Liver (tissue), 9 donors: ENCODE data around the gene ZBP1. TPM values are rescaled to one million over a fixed set of nuclear protein-coding genes. Genes with fewer than 3 reads are reported as not detected.

Source experiments
- DNase-seq: peaks from one replicate; pipeline ENCODE4 v3.0.0-alpha.2; 2017; ENCODE audit warnings: low spot score
- H3K27ac ChIP-seq, 2 donors: one replicate each; pipeline ENCODE4 v1.7.0; 2013; ENCODE audit warnings: inconsistent platforms in 2 of 2, low read length in 2 of 2, control low read depth in 1 of 2, low read depth in 1 of 2, mild to moderate bottlenecking in 1 of 2
- H3K27me3 ChIP-seq, 4 donors: one replicate each; pipeline versions ENCODE4 v1.6.1 to v1.7.0; 2013; ENCODE audit warnings: low read length in 3 of 4, inconsistent platforms in 1 of 4, mild to moderate bottlenecking in 1 of 4, moderate library complexity in 1 of 4; ENCODE audit not compliant: control insufficient read depth in 4 of 4, insufficient read depth in 4 of 4
- H3K36me3 ChIP-seq, 4 donors: one replicate each; pipeline versions ENCODE4 v1.6.1 to v1.7.0; 2013; ENCODE audit warnings: low read length in 3 of 4, mild to moderate bottlenecking in 3 of 4, low read depth in 1 of 4, moderate library complexity in 1 of 4; ENCODE audit not compliant: control insufficient read depth in 4 of 4, insufficient read depth in 3 of 4
- H3K4me1 ChIP-seq, 4 donors: one replicate each; pipeline versions ENCODE4 v1.6.1 to v1.7.0; 2013; ENCODE audit warnings: low read length in 3 of 4, mild to moderate bottlenecking in 3 of 4, moderate library complexity in 1 of 4; ENCODE audit not compliant: control insufficient read depth in 4 of 4, insufficient read depth in 4 of 4
- H3K4me3 ChIP-seq, 3 donors: one replicate each; pipeline versions ENCODE4 v1.6.1 to v1.7.0; 2013; ENCODE audit warnings: low read length in 3 of 3, control low read depth in 1 of 3, low read depth in 1 of 3, mild to moderate bottlenecking in 1 of 3
- H3K9ac ChIP-seq, 2 donors: one replicate each; pipeline ENCODE4 v1.7.0; 2013; ENCODE audit warnings: low read length in 2 of 2, mild to moderate bottlenecking in 2 of 2, moderate library complexity in 2 of 2, control low read depth in 1 of 2, low read depth in 1 of 2
- H3K9me3 ChIP-seq, 4 donors: one replicate each; pipeline versions ENCODE4 v1.6.1 to v1.7.0; 2013; ENCODE audit warnings: low read length in 3 of 4; ENCODE audit not compliant: control insufficient read depth in 4 of 4
- EGR1 ChIP-seq, 2 donors: IDR thresholded peaks; 2 replicates each; pipeline ENCODE4 v1.6.1; 2016 to 2018; ENCODE audit warnings: antibody characterized with exemption in 2 of 2, low read depth in 2 of 2
- FOXA1 ChIP-seq: IDR thresholded peaks from 2 replicates; pipeline ENCODE4 v1.6.1; 2016; ENCODE audit warnings: antibody characterized with exemption
- FOXA2 ChIP-seq: IDR thresholded peaks from 2 replicates; pipeline ENCODE4 v1.6.1; 2016; ENCODE audit warnings: antibody characterized with exemption
- GABPA ChIP-seq, 2 donors: IDR thresholded peaks in 1 of 2; conservative IDR thresholded peaks in 1 of 2; 2 replicates each; pipeline ENCODE4 v1.6.1; 2016; ENCODE audit warnings: antibody characterized with exemption in 2 of 2, mild to moderate bottlenecking in 1 of 2, moderate library complexity in 1 of 2
- HNF4A ChIP-seq, 2 donors: conservative IDR thresholded peaks; 2 replicates each; pipeline ENCODE4 v1.6.1; 2016; ENCODE audit warnings: antibody characterized with exemption in 2 of 2, mild to moderate bottlenecking in 2 of 2
- HNF4G ChIP-seq: IDR thresholded peaks from 2 replicates; pipeline ENCODE4 v1.6.1; 2016; ENCODE audit warnings: antibody characterized with exemption
- JUND ChIP-seq, 2 donors: IDR thresholded peaks; 2 replicates each; pipeline ENCODE4 v1.6.1; 2016; ENCODE audit warnings: antibody characterized with exemption in 2 of 2
- NR2F2 ChIP-seq: IDR thresholded peaks from 2 replicates; pipeline ENCODE4 v1.6.1; 2016; ENCODE audit warnings: antibody characterized with exemption
- RAD21 ChIP-seq, 2 donors: IDR thresholded peaks; 2 replicates each; pipeline ENCODE4 v1.6.1; 2016; ENCODE audit warnings: antibody characterized with exemption in 2 of 2, mild to moderate bottlenecking in 2 of 2
- RXRA ChIP-seq, 2 donors: IDR thresholded peaks; 2 replicates each; pipeline ENCODE4 v1.6.1; 2017 to 2018; ENCODE audit warnings: antibody characterized with exemption in 2 of 2, mild to moderate bottlenecking in 1 of 2
- SP1 ChIP-seq: IDR thresholded peaks from 2 replicates; pipeline ENCODE4 v1.6.1; 2018; ENCODE audit warnings: antibody characterized with exemption, mild to moderate bottlenecking
- TAF1 ChIP-seq: conservative IDR thresholded peaks from 2 replicates; pipeline ENCODE4 v1.6.1; 2016; ENCODE audit warnings: antibody characterized with exemption, mild to moderate bottlenecking
- YY1 ChIP-seq: IDR thresholded peaks from 2 replicates; pipeline ENCODE4 v1.6.1; 2016; ENCODE audit warnings: antibody characterized with exemption, mild to moderate bottlenecking
- WGBS: extraction: QIAGEN DNeasy Blood & Tissue Kit; methylation state at CpG from one replicate; pipeline ENCODE4 v1.1.7; 2013; 5-methylcytosine and 5-hydroxymethylcytosine counted together
- polyA plus RNA-seq, 2 donors: library from polyadenylated mRNA; stranded (reverse) in 1 of 2; unstranded in 1 of 2; fragments of 200-250 nt in 1 of 2; fragments of >200 nt in 1 of 2; fragmentation: Nextera tagmentation in 1 of 2; extraction: Ambion mirVana in 1 of 2; gene quantifications; one replicate each; pipeline versions ENCODE4 v1.2.1 to v1.2.3, GENCODE V29; 2013 to 2015
- total RNA-seq, 2 donors: library from RNA; depleted of rRNA; stranded (reverse); fragments of >200 nt; gene quantifications; one replicate each; pipeline ENCODE4 v1.2.3, GENCODE V29; 2014
- TF ChIP-seq, protein P1 (sequence below): IDR thresholded peaks from 2 replicates; pipeline ENCODE4 v1.6.1; 2016; ENCODE audit warnings: antibody characterized with exemption
- TF ChIP-seq, protein P2 (sequence below): fragments of 150-350 bp; IDR thresholded peaks from 2 replicates; pipeline ENCODE4 v1.5.1; 2017; ENCODE audit warnings: improper control_type of control experiment, low read depth, low read length; ENCODE audit not compliant: missing input control
- TF ChIP-seq, protein P3 (sequence below): IDR thresholded peaks from 2 replicates; pipeline ENCODE4 v1.6.1; 2016; ENCODE audit warnings: antibody characterized with exemption
- TF ChIP-seq, protein P4 (sequence below): IDR thresholded peaks from 2 replicates; pipeline ENCODE4 v1.6.1; 2016; ENCODE audit warnings: antibody characterized with exemption, mild to moderate bottlenecking
- TF ChIP-seq, protein P5 (sequence below): IDR thresholded peaks from 2 replicates; pipeline ENCODE4 v1.6.1; 2016; ENCODE audit warnings: antibody characterized with exemption
- donor health status: healthy.
- donor health status: healthy.
- donor health status: healthy.
- donor health status: healthy.
- donor health status: healthy.

Gene ZBP1
- total and polyA plus RNA-seq, 4 donors, result 0.06 to 0.42 (median 0.13) TPM

DNA sequence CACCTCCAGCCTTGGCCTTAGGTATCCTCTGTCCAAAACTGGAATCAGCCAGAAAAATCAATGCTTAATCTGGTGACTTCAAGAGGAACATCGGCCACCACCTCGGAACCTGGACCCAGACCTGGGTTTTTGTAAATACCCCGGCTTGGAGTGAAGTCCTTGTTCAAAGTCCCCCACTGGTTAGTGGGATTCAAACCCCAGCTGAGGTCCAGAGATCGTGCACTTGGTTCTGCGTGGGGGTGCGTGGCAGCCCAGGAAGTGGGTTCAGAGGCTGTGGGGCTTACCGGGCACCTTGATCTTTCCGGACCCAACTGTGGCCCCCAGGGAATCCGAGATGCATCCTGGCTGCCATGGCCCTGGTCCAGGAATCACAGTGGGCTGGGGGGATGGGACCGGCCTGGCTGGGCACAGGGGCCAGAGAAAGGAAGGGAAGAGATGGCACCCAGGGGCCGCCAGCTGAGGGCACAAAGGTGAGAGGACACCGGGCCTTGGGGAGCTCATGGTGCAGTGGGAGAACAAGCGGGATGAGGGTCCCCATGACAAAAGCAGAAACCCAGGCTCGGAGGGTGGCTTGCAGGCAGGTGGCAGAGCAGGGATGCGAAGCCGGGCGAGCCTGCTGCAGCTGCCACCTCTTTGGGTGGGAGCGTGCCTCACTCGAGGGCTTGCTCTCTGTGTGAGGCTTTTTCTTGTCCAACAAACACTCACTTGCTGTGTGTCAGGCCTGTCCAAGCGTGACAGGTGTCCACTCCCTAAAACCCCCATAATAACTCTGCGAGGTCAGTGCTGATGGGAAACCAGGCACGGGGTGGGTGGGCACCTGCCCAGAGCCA lies 27.7 kb downstream of the ZBP1 start:
- TF ChIP-seq RXRA (IDR thresholded peaks at IDR 0.05) (peak; percentile 86 to 99), YY1 (peak; percentile 42), SP1 (peak; percentile 82), RAD21 (IDR thresholded peaks at IDR 0.05) (peak; percentile 47 to 56), HNF4G (peak; percentile 59), FOXA1 (peak; percentile 69), GABPA (IDR thresholded peaks at IDR 0.05 in 1 of 2, conservative IDR thresholded peaks at IDR 0.05 in 1 of 2) (no peak), NR2F2 (no peak), TAF1 (no peak), JUND (IDR thresholded peaks at IDR 0.05) (peak in 1 of 2 donors; percentile 71), HNF4A (conservative IDR thresholded peaks at IDR 0.05) (peak; percentile 91 to 98), FOXA2 (peak; percentile 75), EGR1 (IDR thresholded peaks at IDR 0.05; ENCODE audit: low read depth in 2 of 2) (no peak)
- TF ChIP-seq, protein P1, sequence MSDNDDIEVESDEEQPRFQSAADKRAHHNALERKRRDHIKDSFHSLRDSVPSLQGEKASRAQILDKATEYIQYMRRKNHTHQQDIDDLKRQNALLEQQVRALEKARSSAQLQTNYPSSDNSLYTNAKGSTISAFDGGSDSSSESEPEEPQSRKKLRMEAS, result peak; percentile 55
- TF ChIP-seq, protein P2, sequence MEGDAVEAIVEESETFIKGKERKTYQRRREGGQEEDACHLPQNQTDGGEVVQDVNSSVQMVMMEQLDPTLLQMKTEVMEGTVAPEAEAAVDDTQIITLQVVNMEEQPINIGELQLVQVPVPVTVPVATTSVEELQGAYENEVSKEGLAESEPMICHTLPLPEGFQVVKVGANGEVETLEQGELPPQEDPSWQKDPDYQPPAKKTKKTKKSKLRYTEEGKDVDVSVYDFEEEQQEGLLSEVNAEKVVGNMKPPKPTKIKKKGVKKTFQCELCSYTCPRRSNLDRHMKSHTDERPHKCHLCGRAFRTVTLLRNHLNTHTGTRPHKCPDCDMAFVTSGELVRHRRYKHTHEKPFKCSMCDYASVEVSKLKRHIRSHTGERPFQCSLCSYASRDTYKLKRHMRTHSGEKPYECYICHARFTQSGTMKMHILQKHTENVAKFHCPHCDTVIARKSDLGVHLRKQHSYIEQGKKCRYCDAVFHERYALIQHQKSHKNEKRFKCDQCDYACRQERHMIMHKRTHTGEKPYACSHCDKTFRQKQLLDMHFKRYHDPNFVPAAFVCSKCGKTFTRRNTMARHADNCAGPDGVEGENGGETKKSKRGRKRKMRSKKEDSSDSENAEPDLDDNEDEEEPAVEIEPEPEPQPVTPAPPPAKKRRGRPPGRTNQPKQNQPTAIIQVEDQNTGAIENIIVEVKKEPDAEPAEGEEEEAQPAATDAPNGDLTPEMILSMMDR, result no peak
- TF ChIP-seq, protein P3, sequence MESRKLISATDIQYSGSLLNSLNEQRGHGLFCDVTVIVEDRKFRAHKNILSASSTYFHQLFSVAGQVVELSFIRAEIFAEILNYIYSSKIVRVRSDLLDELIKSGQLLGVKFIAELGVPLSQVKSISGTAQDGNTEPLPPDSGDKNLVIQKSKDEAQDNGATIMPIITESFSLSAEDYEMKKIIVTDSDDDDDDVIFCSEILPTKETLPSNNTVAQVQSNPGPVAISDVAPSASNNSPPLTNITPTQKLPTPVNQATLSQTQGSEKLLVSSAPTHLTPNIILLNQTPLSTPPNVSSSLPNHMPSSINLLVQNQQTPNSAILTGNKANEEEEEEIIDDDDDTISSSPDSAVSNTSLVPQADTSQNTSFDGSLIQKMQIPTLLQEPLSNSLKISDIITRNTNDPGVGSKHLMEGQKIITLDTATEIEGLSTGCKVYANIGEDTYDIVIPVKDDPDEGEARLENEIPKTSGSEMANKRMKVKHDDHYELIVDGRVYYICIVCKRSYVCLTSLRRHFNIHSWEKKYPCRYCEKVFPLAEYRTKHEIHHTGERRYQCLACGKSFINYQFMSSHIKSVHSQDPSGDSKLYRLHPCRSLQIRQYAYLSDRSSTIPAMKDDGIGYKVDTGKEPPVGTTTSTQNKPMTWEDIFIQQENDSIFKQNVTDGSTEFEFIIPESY, result peak; percentile 73
- TF ChIP-seq, protein P4, sequence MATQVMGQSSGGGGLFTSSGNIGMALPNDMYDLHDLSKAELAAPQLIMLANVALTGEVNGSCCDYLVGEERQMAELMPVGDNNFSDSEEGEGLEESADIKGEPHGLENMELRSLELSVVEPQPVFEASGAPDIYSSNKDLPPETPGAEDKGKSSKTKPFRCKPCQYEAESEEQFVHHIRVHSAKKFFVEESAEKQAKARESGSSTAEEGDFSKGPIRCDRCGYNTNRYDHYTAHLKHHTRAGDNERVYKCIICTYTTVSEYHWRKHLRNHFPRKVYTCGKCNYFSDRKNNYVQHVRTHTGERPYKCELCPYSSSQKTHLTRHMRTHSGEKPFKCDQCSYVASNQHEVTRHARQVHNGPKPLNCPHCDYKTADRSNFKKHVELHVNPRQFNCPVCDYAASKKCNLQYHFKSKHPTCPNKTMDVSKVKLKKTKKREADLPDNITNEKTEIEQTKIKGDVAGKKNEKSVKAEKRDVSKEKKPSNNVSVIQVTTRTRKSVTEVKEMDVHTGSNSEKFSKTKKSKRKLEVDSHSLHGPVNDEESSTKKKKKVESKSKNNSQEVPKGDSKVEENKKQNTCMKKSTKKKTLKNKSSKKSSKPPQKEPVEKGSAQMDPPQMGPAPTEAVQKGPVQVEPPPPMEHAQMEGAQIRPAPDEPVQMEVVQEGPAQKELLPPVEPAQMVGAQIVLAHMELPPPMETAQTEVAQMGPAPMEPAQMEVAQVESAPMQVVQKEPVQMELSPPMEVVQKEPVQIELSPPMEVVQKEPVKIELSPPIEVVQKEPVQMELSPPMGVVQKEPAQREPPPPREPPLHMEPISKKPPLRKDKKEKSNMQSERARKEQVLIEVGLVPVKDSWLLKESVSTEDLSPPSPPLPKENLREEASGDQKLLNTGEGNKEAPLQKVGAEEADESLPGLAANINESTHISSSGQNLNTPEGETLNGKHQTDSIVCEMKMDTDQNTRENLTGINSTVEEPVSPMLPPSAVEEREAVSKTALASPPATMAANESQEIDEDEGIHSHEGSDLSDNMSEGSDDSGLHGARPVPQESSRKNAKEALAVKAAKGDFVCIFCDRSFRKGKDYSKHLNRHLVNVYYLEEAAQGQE, result no peak
- TF ChIP-seq, protein P5, sequence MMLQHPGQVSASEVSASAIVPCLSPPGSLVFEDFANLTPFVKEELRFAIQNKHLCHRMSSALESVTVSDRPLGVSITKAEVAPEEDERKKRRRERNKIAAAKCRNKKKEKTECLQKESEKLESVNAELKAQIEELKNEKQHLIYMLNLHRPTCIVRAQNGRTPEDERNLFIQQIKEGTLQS, result no peak
- DNase-seq, result no peak
- Histone ChIP-seq H3K36me3 (no peaks in the 10 kb centered on the region), H3K27me3 (no peaks in the 10 kb centered on the region), H3K9me3 (no peaks in the 10 kb centered on the region), H3K4me3 (no peak overlapping the region), H3K4me1 (peaks cover 20 to 59% (median 38%) of the 10 kb centered on the region in 4 donors), H3K27ac (peak overlapping the region; percentile 68 to 86), H3K9ac (peak overlapping the region in 1 of 2 donors; percentile 24)
- WGBS, result 61% methylated on average over 22 of the region's 22 CpGs
